Astrocyte (in vitro differentiated cells and primary cell): Measurements from ENCODE around the gene HAS3. TPM values are rescaled to one million over a fixed set of nuclear protein-coding genes. Genes with fewer than 3 reads are reported as not detected.
"Not testable (repeated sequence)": the region's sequence is repeated elsewhere in the genome, so short reads cannot be mapped to it uniquely, and the experiment has no call there.

Experiments
- DNase-seq: peaks from one replicate; pipeline ENCODE4 v3.0.0-alpha.2; 2010; ENCODE audit warnings: low read depth
- FAIRE-seq: peaks from 2 replicates; lab custom pipeline; 2011; peaks lifted over from hg19 to GRCh38; lab: Jason Lieb, UNC
- H2AFZ ChIP-seq: 2 replicates; pipeline ENCODE4 v1.6.0; 2012; ENCODE audit warnings: low read depth, low read length, inconsistent platforms
- H3K27ac ChIP-seq: 2 replicates; pipeline ENCODE4 v1.5.1; 2011; ENCODE audit warnings: low read depth, low read length, inconsistent platforms
- H3K27me3 ChIP-seq: 2 replicates; pipeline ENCODE4 v1.6.0; 2011; ENCODE audit warnings: low read length, inconsistent platforms; ENCODE audit not compliant: insufficient read depth
- H3K36me3 ChIP-seq: 2 replicates; pipeline ENCODE4 v1.5.1; 2011; ENCODE audit warnings: low read length, inconsistent platforms; ENCODE audit not compliant: insufficient read depth
- H3K4me1 ChIP-seq: 2 replicates; pipeline ENCODE4 v1.5.1; 2011; ENCODE audit warnings: low read length, inconsistent platforms; ENCODE audit not compliant: insufficient read depth
- H3K4me2 ChIP-seq: 2 replicates; pipeline ENCODE4 v1.6.0; 2012; ENCODE audit warnings: low read length, inconsistent platforms
- H3K4me3 ChIP-seq: 2 replicates; pipeline ENCODE4 v1.5.1; 2011; ENCODE audit warnings: low read depth, mild to moderate bottlenecking, low read length, inconsistent platforms; ENCODE audit not compliant: insufficient read depth
- H3K79me2 ChIP-seq: 2 replicates; pipeline ENCODE4 v1.6.0; 2012; ENCODE audit warnings: mild to moderate bottlenecking, low read length, inconsistent platforms; ENCODE audit not compliant: insufficient read depth
- H3K9ac ChIP-seq: 2 replicates; pipeline ENCODE4 v1.6.0; 2012; ENCODE audit warnings: mild to moderate bottlenecking, low read length, inconsistent platforms
- H3K9me3 ChIP-seq: 2 replicates; pipeline ENCODE4 v1.5.1; 2012; ENCODE audit warnings: low read depth, mild to moderate bottlenecking, low read length, inconsistent platforms; ENCODE audit not compliant: insufficient read depth
- H4K20me1 ChIP-seq: 2 replicates; pipeline ENCODE4 v1.6.0; 2012; ENCODE audit warnings: low read length, inconsistent platforms; ENCODE audit not compliant: insufficient read depth
- H3K27ac Mint-ChIP-seq: one replicate; pipeline ENCODE4 v1.8.0; 2021; ENCODE audit warnings: mild to moderate bottlenecking, mixed read lengths; ENCODE audit not compliant: unreplicated experiment
- H3K27me3 Mint-ChIP-seq: one replicate; pipeline ENCODE4 v1.8.0; 2021; ENCODE audit warnings: low read depth, mixed read lengths; ENCODE audit not compliant: unreplicated experiment
- H3K36me3 Mint-ChIP-seq: one replicate; pipeline ENCODE4 v1.8.0; 2021; ENCODE audit warnings: low read depth, mixed read lengths; ENCODE audit not compliant: unreplicated experiment
- H3K4me1 Mint-ChIP-seq: one replicate; pipeline ENCODE4 v1.8.0; 2021; ENCODE audit warnings: low read depth, mixed read lengths; ENCODE audit not compliant: unreplicated experiment
- H3K4me3 Mint-ChIP-seq: one replicate; pipeline ENCODE4 v1.8.0; 2021; ENCODE audit warnings: mild to moderate bottlenecking, moderate library complexity, mixed read lengths; ENCODE audit not compliant: unreplicated experiment
- H3K9me3 Mint-ChIP-seq: one replicate; pipeline ENCODE4 v1.8.0; 2021; ENCODE audit warnings: mild to moderate bottlenecking, mixed read lengths; ENCODE audit not compliant: unreplicated experiment
- CTCF ChIP-seq: IDR thresholded peaks from 2 replicates; pipeline ENCODE4 v1.5.1; 2011; ENCODE audit warnings: low read depth, mild to moderate bottlenecking, inconsistent platforms, low read length, moderate library complexity; ENCODE audit not compliant: insufficient read depth
- EZH2 ChIP-seq: IDR thresholded peaks from 2 replicates; pipeline ENCODE4 v1.6.1; 2012; ENCODE audit warnings: mild to moderate bottlenecking, low read length, inconsistent platforms; ENCODE audit not compliant: insufficient read depth
- total RNA-seq: library from RNA; stranded (reverse); gene quantifications from 2 replicates; pipeline ENCODE4 v1.2.1, GENCODE V29; 2021

HAS3 gene
- total RNA-seq, 1 donor from 2014 or later, result 2.0 TPM

GRCh38 chr16:69138608-69139007, 33.2 kb downstream of the HAS3 start:
- Mint-ChIP-seq H3K27me3 (no peaks in the 10 kb centered on the region), H3K27ac (no peak overlapping the region), H3K4me3 (no peak overlapping the region), H3K36me3 (peaks cover 21% of the 10 kb centered on the region), H3K4me1 (peaks cover 13% of the 10 kb centered on the region), H3K9me3 (no peaks in the 10 kb centered on the region)
- Histone ChIP-seq H3K36me3 (peaks cover 50% of the 10 kb centered on the region), H3K79me2 (peaks cover 63% of the 10 kb centered on the region), H3K9me3 (no peaks in the 10 kb centered on the region), H3K4me2 (no peak overlapping the region), H4K20me1 (peaks cover 39% of the 10 kb centered on the region), H2AFZ (no peak overlapping the region), H3K9ac (no peak overlapping the region), H3K4me3 (no peak overlapping the region), H3K4me1 (peaks cover 6% of the 10 kb centered on the region), H3K27ac (no peak overlapping the region), H3K27me3 (no peaks in the 10 kb centered on the region)
- no peak for TF ChIP-seq EZH2
- no peak for TF ChIP-seq CTCF
- DNase-seq (no peak), FAIRE-seq (no peak)

- peaks cover 21% of the 10 kb centered on the region for H3K36me3 Mint-ChIP-seq
- H3K27me3 Mint-ChIP-seq, H2AFZ ChIP-seq, DNase-seq, H3K9ac ChIP-seq, H3K27me3 ChIP-seq, H3K4me1 Mint-ChIP-seq, H3K27ac Mint-ChIP-seq, H3K4me2 ChIP-seq, H3K4me3 ChIP-seq, H3K9me3 Mint-ChIP-seq, H3K27ac ChIP-seq, FAIRE-seq, H3K9me3 ChIP-seq, H3K4me1 ChIP-seq, H3K4me3 Mint-ChIP-seq: not testable (repeated sequence)
- peaks cover 52% of the 10 kb centered on the region for H3K36me3 ChIP-seq
- peaks cover 31% of the 10 kb centered on the region for H4K20me1 ChIP-seq
- peaks cover 56% of the 10 kb centered on the region for H3K79me2 ChIP-seq
These were observed 34.0 kb downstream of the HAS3 start for GRCh38 chr16:69139464-69139863.

- H3K9me3 Mint-ChIP-seq, result no peaks in the 10 kb centered on the region
- Histone ChIP-seq H2AFZ (no peak overlapping the region), H3K27me3 (no peaks in the 10 kb centered on the region), H3K4me2 (no peak overlapping the region), H3K9me3 (no peaks in the 10 kb centered on the region), H3K79me2 (peaks cover 43% of the 10 kb centered on the region), H3K9ac (no peak overlapping the region), H3K36me3 (peaks cover 58% of the 10 kb centered on the region), H3K4me1 (no peaks in the 10 kb centered on the region), H3K4me3 (no peak overlapping the region), H3K27ac (no peak overlapping the region), H4K20me1 (peaks cover 27% of the 10 kb centered on the region)
- H3K4me3 Mint-ChIP-seq, result no peak overlapping the region
- no peaks in the 10 kb centered on the region for H3K4me1 Mint-ChIP-seq
- H3K36me3 Mint-ChIP-seq, result peaks cover 21% of the 10 kb centered on the region
- peak overlapping the region; percentile 23 for H3K27ac Mint-ChIP-seq
- no peak for DNase-seq
- H3K27me3 Mint-ChIP-seq, result no peaks in the 10 kb centered on the region
- FAIRE-seq, result no peak
- TF ChIP-seq CTCF (no peak), EZH2 (no peak)
These were observed 35.6 kb downstream of the HAS3 start for GRCh38 chr16:69141014-69141413.
